Activated naive CD4-positive, alpha-beta T cell treated with anti-CD3 and anti-CD28 coated beads for 36 hours (primary cell): ENCODE measurements around the gene PHETA1. TPM values are rescaled to one million over a fixed set of nuclear protein-coding genes. Genes with fewer than 3 reads are reported as not detected.

Experiments used
- CTCF ChIA-PET: fragments of 350-600 bp; sonication (Branson Sonifier 250); formaldehyde crosslinking; loops from one replicate; lab custom pipeline; 2021; ENCODE audit warnings: antibody characterized with exemption; lab: Charles Lee
- DNase-seq: peaks from one replicate; pipeline ENCODE4 v3.0.0-alpha.2; 2020
- H3K27ac Mint-ChIP-seq: one replicate; pipeline ENCODE4 v1.8.0; 2021; ENCODE audit warnings: mild to moderate bottlenecking, mixed read lengths
- H3K27me3 Mint-ChIP-seq: one replicate; pipeline ENCODE4 v1.8.0; 2021; ENCODE audit warnings: low read depth, mixed read lengths
- H3K36me3 Mint-ChIP-seq: one replicate; pipeline ENCODE4 v1.8.0; 2021; ENCODE audit warnings: low read depth, mixed read lengths
- H3K4me1 Mint-ChIP-seq: one replicate; pipeline ENCODE4 v1.8.0; 2021; ENCODE audit warnings: low read depth, mixed read lengths
- H3K4me3 Mint-ChIP-seq: one replicate; pipeline ENCODE4 v1.8.0; 2021; ENCODE audit warnings: mild to moderate bottlenecking, moderate library complexity, mixed read lengths
- H3K9me3 Mint-ChIP-seq: one replicate; pipeline ENCODE4 v1.8.0; 2021; ENCODE audit warnings: mixed read lengths
- intact Hi-C: fragments of 100-400 bp; cut with micrococcal nuclease; formaldehyde crosslinking; loops from one replicate; pipeline ENCODE4 v1.15.1; 2023
- total RNA-seq, 2 experiments: library from RNA; stranded (reverse); gene quantifications; one replicate each; pipeline ENCODE4 v1.2.3, GENCODE V29; 2021

Gene PHETA1
- total RNA-seq, 2 experiments from 2014 or later = 0.35 to 1.0 TPM

DNA sequence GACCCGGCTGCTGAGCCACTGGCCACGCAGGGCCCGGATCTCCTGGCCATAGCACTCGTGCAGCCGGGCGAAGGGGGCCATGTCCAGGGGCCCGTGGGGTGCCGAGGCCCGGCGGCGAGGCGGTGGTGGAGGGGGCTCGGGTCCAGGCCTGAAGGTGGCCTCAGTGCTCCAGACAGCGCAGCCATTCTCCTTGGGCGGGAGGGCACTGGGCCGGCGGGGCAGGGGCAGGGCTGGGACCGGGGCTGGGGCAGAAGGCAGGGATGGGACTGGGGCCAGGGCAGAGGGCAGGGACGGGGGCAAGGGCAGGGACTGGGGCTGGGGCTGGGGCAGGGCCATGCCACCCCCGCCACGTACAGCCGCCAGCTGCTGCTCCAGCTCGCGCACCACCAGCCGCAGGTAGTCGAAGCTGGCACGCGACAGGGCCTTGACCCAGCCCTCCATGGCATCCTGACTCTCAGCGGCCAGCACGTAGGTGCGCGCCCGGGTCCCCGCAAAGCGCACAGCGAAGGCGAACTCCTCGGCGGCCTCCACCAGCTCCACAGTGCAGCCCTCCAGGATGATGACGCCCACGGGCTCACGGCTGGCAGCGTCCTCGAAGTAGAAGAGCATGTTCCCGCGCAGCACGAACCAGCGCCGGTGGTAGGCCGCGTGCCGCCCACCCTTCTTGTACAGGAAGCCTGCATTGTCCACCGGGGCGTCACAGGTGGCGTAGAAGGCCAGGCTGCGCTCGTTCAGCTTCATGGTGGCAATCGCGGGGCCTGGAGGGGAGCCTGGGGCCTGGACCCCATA is 6.0 kb downstream of the PHETA1 start:
- Mint-ChIP-seq H3K9me3 (no peaks in the 10 kb centered on the region), H3K4me1 (peaks cover 16% of the 10 kb centered on the region), H3K27ac (no peak overlapping the region), H3K4me3 (no peak overlapping the region), H3K36me3 (no peaks in the 10 kb centered on the region), H3K27me3 (peaks cover 7% of the 10 kb centered on the region)
- intact Hi-C loops = no loop called here
- CTCF ChIA-PET = no interaction called here
- no peak for DNase-seq

DNA sequence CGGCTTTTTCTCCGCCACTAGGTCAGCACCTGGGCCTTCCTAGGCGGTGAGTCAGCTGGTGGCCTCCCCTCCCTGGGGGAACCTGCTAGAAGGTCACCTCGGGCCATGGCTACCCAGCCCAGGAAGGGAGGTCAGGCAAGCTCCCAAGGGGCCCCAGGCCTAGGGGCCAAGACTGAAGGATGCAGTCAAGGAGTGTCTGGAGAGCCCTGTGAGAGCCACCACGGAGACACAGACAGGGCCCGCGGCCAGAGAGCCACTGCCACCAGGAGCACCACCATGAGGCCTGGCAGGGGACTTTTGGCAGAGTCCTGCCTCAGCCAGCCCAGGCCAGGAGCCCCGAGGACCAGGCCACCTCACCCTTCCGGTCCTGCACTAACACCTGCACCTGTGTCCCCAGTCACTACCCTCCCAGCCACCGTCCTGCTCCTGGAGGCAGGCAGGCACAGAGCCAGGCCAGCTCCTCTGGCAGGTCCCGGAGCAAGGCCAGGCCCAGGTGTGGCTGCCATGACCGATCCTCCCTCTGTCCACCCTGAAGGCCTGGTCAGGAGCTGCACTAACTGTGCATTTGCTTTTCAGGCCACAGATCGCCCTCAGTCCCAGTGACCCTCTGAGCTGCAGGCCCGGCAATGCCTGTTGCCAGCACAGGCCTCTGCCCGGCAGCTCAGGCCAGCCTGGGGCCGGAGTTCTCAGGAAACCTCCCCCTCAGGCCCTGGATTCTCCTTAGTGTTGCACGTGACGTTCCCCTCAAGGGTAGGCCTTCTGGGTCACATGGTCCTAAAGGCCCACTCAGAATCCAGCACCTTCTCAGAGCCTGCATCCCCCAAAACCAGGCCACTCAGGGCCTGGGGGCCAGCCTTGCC is 6.9 kb downstream of the PHETA1 start:
- no peaks in the 10 kb centered on the region for H3K9me3 Mint-ChIP-seq
- H3K4me1 Mint-ChIP-seq = peaks cover 12% of the 10 kb centered on the region
- no peak for DNase-seq
- no peak overlapping the region for H3K4me3 Mint-ChIP-seq
- CTCF ChIA-PET = no interaction called here
- H3K27ac Mint-ChIP-seq = no peak overlapping the region
- H3K27me3 Mint-ChIP-seq = peaks cover 7% of the 10 kb centered on the region
- H3K36me3 Mint-ChIP-seq = no peaks in the 10 kb centered on the region
- intact Hi-C loops = no loop called here

DNA sequence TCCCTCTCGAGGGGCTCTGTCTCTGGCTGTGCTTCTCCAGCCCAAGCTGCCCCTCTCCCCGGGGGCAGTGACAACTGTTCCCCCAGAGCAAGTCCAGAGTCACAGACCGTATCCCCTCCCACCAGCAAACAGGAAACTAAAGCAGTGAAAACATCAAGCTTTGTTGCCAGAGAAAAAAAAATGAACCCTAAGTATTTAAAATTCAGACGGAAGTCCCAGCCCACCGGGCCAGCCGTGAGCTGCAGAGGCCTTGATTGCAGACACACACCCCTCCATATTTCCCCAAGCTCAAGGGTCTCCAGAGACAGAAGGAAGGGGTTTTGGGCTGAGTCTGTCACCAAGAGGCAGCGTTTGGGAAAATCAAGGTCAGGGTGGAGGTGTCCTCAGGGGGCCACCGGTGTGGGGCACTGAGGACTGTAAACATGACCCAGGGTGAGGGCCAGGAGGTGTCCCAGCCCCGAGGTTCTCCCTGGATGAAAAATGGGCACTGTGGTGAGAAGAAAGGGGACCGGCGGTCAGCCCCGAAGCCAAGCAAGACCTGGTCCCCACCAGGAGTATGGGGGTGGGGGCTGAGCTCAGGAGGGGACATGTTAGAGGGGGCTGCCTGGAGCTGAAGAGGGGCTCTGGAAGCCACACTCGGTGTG is 7.7 kb downstream of the PHETA1 start:
- H3K4me1 Mint-ChIP-seq = peaks cover 12% of the 10 kb centered on the region
- no peaks in the 10 kb centered on the region for H3K9me3 Mint-ChIP-seq
- intact Hi-C loops = no loop called here
- H3K36me3 Mint-ChIP-seq = no peaks in the 10 kb centered on the region
- DNase-seq = no peak
- no peak overlapping the region for H3K27ac Mint-ChIP-seq
- H3K4me3 Mint-ChIP-seq = no peak overlapping the region
- H3K27me3 Mint-ChIP-seq = peaks cover 7% of the 10 kb centered on the region
- CTCF ChIA-PET = no interaction called here

DNA sequence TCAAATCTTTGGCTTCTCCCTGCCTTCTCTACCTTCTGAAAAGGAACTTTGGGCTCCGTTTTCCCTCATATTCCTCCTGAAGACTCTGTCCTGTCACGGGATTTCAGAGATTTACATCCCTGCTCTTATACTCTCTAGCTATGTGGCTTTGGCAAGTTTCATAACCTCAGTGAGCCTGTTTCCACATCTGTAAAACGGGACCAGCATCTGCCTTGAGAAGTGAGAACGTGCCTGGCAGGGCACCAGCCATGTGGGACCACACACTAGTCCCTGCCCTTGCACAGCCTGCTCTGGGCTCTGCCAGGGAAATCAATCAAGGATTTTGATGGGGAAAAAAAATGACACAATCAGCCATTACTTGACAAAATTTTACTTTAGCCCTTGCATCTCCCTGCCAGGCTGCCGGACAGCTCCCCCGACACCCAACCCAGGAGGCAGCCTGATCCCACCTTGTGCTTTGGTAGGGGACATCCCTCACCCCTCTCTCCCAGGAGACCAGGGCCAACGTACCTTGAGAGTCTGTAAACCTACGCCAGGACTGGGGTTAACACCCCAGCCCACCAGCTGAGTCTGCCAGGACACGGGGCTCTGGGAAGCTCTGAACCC is 8.5 kb downstream of the PHETA1 start:
- Mint-ChIP-seq H3K27me3 (peaks cover 7% of the 10 kb centered on the region), H3K36me3 (no peaks in the 10 kb centered on the region), H3K9me3 (no peaks in the 10 kb centered on the region), H3K4me1 (peaks cover 12% of the 10 kb centered on the region), H3K27ac (no peak overlapping the region), H3K4me3 (no peak overlapping the region)
- intact Hi-C loops = no loop called here
- no peak for DNase-seq
- CTCF ChIA-PET = interaction anchor here (0.7 to 1.7 kb wide), 2 partner anchors 36 to 92 kb away, joined by 3 to 7 read pairs; no protein-coding TSS in a partner anchor

DNA sequence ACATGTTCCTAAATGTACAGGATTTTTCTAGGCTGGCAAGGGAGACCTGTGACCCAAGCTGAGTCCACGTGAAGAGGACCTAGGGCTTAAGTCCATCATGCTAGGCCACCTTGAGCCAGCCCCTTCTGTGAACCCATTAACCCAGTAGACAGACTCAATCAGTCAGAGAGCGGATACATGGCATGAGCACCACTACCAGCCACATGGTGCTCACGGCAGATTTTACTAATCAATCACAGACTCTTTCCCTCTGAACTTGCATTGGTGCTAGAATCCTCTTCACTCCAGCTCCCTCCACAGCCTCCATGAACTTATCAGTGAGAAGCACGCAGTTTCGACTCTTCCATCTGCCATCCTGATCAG is 9.0 kb downstream of the PHETA1 start:
- Mint-ChIP-seq H3K9me3 (no peaks in the 10 kb centered on the region), H3K36me3 (no peaks in the 10 kb centered on the region), H3K4me1 (peaks cover 12% of the 10 kb centered on the region), H3K4me3 (no peak overlapping the region), H3K27ac (no peak overlapping the region), H3K27me3 (peaks cover 7% of the 10 kb centered on the region)
- CTCF ChIA-PET = interaction anchor here (0.7 to 1.7 kb wide), 2 partner anchors 37 to 92 kb away, joined by 3 to 7 read pairs; no protein-coding TSS in a partner anchor
- no peak for DNase-seq
- intact Hi-C loops = no loop called here

DNA sequence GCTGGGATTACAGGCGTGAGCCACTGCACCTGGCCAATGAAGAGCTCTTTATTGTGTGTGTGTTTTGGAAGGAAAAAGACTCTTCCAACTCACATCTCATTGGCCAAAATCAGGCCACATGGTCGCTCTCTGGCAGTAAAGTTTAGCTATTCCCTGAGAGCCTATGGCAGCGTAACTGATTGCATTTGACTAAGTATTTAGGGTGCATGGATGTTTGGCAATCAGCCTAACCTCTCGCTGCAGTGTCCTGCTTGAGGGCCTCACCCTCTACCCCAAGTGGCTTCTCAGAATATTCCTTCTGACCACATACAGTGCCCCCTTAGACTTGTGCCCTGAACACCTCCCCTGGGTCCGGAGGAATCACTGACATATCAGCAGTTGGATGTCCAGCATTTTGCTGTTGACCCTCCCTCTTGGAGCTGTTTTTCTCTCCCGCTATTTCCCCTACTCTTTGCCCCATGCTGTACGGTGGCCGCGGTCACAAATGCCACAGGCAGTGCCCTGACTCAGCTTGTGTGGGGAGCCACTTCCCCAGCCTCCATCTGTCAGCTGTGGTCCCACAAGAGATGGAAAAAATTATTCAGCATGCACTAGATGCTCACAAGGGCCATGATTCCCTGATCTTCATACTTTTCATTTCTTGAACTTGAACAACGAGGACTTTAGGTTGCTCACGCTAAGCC is 9.5 kb downstream of the PHETA1 start:
- H3K27me3 Mint-ChIP-seq = peaks cover 7% of the 10 kb centered on the region
- DNase-seq = peak; percentile 55
- intact Hi-C loops = no loop called here

DNA sequence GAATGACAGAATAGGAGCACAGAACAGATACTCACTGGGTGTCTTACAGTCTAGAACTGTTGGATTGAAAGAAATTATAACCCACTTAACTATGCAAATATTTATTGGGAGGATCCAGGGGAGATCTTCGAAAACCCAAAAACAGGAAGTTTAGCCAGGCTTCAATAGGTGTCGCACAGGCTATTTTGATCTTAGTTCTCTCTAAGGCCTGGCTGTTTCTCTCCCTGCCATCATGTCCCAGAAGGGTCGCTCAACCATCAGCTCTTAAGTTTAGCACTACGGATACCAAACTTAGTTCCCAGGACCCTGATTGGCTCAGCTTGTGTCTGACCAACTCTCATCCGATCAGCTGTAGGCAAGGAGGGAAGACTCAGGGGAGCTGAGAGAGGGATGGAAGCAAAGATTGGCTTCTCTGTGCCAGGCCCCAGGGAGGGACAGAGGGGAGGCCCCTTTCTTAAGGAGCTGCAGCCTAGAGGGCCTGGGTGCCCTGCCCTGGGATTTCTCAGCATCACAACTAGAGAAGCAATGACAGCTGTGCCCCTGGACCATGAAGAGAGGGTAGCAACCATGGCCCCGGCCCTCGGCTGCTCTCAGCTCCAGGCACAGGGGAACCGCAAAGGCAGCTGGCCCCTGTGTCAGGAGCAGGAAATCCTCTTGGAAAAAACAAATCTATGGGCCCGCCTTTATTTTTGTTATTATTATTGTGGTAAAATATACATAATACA is 13.5 kb downstream of the PHETA1 start:
- Mint-ChIP-seq H3K27ac (no peak overlapping the region), H3K27me3 (peaks cover 7% of the 10 kb centered on the region), H3K36me3 (no peaks in the 10 kb centered on the region), H3K4me3 (no peak overlapping the region), H3K4me1 (peaks cover 11% of the 10 kb centered on the region), H3K9me3 (peaks cover 3% of the 10 kb centered on the region)
- CTCF ChIA-PET = no interaction called here
- intact Hi-C loops = no loop called here
- no peak for DNase-seq

More for the DNA sequence above, 9.5 kb downstream of the PHETA1 start:
- CTCF ChIA-PET = interaction anchor here (0.6 to 1.7 kb wide), 2 partner anchors 37 to 97 kb away, joined by 3 to 7 read pairs; no protein-coding TSS in a partner anchor
- peaks cover 12% of the 10 kb centered on the region for H3K4me1 Mint-ChIP-seq
- H3K4me3 Mint-ChIP-seq = no peak overlapping the region
- no peak overlapping the region for H3K27ac Mint-ChIP-seq
- no peaks in the 10 kb centered on the region for H3K36me3 Mint-ChIP-seq
- H3K9me3 Mint-ChIP-seq = peaks cover 3% of the 10 kb centered on the region

DNA sequence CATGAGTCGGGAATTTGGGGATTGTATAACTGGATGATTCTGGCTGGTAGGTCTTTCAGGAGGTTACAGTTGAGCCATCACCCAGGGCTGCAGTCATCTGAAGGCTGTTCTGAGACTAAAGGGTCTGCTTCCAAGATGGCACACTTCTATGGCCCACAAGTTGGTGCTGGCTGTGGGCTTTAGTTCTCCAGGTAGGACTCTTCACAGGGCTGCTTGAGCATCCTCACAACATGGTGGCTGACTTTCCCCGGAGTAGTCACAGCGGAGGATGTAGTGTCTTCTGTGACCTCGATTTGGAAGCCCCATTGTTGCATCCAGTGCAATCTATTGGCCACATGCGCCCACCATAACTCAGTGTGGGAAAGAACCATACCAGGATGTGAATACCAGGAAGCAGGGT is 14.4 kb downstream of the PHETA1 start:
- Mint-ChIP-seq H3K9me3 (peaks cover 3% of the 10 kb centered on the region), H3K4me1 (peaks cover 3% of the 10 kb centered on the region), H3K27ac (no peak overlapping the region), H3K27me3 (peaks cover 1% of the 10 kb centered on the region), H3K4me3 (no peak overlapping the region), H3K36me3 (no peaks in the 10 kb centered on the region)
- CTCF ChIA-PET = no interaction called here
- no peak for DNase-seq
- intact Hi-C loops = no loop called here

DNA sequence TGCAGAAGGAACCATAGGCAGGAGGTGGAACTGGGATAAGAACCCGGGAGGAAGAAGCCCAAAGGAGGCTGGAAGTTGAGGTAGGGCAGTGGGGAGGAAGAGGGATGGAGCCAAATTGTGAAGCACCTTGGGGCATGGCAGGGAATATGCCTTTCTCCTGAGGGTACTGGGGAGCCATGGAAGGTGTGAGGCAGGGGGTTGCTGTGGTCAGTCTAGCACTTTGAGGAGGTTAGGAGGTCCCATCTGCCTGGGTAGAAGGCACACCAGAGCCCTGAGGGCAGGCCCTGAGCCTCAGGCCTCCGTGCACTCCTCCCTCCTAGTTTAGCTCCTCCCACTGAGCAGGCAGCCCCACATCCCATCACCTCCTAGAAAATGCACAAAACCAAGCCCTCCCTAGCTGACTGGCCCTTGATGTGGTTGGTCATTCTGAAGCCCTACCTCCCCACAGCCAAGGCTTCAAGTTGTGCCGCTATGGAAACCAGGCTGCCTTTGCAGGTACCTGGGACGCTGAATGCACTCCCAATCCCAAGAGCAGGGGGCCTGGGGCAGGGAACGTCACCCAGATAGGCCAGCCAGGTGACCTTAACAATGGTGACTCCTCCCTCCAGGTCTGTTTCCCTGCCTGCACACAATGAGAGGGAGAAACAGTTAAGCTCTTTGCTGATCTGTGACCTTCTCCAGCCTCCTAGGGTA is 15.1 kb downstream of the PHETA1 start:
- no peak for DNase-seq
- Mint-ChIP-seq H3K4me1 (no peaks in the 10 kb centered on the region), H3K4me3 (no peak overlapping the region), H3K36me3 (no peaks in the 10 kb centered on the region), H3K27ac (no peak overlapping the region), H3K9me3 (peaks cover 9% of the 10 kb centered on the region), H3K27me3 (peaks cover 1% of the 10 kb centered on the region)
- intact Hi-C loops = no loop called here
- CTCF ChIA-PET = no interaction called here

DNA sequence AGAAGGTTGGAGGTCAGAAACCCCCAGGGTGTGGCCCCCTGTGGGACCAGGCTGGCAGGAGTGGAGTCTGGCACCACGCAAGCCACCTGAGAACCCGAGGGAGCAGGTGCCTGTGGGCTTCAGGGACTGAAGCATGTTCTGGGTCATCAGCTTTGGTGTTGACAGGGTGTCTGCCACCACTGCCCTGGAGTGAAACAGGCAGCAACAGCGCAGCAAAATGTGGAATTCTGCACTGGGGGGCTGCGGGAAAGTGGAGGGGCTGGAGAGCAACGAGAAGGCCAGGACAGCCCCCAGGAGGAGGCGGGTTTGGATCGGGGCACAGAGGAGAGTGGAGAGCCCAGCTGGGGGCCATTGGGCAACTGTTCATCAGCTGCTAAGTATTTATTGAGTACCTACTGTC is 15.9 kb downstream of the PHETA1 start:
- no peak overlapping the region for H3K27ac Mint-ChIP-seq
- H3K4me1 Mint-ChIP-seq = no peaks in the 10 kb centered on the region
- intact Hi-C loops = no loop called here
- CTCF ChIA-PET = no interaction called here
- H3K9me3 Mint-ChIP-seq = peaks cover 16% of the 10 kb centered on the region
- DNase-seq = no peak
- H3K4me3 Mint-ChIP-seq = no peak overlapping the region
- H3K27me3 Mint-ChIP-seq = no peaks in the 10 kb centered on the region
- no peaks in the 10 kb centered on the region for H3K36me3 Mint-ChIP-seq
